ENCODE measurements around the gene MYOM1. TPM values are rescaled to one million over a fixed set of nuclear protein-coding genes. Genes with fewer than 3 reads are reported as not detected.

Gene MYOM1
- total RNA-seq, 1 donor, result 0.86 TPM

DNA sequence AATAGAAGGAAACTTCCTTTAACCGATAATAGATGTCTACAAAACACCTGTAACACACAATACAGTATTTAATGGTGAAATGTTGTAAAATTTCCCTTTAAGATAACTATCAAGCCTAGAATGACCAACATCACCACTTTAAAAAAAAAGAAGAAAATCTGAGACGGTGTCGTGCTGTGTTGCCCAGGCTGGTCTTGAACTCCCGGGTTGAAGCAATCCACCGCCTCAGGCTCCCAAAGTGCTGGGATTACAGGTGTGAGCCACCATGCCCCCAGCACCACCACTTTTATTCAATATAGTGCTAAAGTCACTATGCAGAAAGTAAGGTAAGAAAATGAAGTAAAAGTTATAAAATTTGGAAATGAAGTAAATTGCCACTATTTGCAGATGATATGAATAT is 96.9 kb downstream of the MYOM1 start:
- H3K4me3 ChIP-seq (ENCODE audit: low read depth, low read length), result no peak overlapping the region
- TF ChIP-seq, protein P1, sequence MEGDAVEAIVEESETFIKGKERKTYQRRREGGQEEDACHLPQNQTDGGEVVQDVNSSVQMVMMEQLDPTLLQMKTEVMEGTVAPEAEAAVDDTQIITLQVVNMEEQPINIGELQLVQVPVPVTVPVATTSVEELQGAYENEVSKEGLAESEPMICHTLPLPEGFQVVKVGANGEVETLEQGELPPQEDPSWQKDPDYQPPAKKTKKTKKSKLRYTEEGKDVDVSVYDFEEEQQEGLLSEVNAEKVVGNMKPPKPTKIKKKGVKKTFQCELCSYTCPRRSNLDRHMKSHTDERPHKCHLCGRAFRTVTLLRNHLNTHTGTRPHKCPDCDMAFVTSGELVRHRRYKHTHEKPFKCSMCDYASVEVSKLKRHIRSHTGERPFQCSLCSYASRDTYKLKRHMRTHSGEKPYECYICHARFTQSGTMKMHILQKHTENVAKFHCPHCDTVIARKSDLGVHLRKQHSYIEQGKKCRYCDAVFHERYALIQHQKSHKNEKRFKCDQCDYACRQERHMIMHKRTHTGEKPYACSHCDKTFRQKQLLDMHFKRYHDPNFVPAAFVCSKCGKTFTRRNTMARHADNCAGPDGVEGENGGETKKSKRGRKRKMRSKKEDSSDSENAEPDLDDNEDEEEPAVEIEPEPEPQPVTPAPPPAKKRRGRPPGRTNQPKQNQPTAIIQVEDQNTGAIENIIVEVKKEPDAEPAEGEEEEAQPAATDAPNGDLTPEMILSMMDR (IDR thresholded peaks at IDR 0.05; ENCODE audit: insufficient read depth, low read depth, low read length), result no peak

DNA sequence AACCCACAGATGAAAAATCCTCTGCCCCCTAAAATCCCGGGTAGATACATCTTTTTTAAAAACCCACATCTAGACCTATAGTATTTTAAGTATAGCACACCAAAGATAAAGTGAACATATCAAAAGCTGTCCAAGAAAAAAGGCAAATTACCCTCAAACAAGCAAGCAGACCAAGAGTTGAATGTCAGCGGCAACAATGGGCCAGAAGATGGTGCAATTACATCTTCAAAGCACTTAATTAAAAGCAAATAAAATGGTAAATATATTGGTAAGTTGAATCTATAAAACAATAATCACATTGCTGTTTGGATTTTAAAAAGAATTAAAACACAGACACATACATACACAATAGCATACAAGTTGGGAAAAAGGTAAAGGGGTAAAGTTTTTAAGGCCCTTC is 98.5 kb downstream of the MYOM1 start:
- no peak overlapping the region for H3K4me3 ChIP-seq (ENCODE audit: low read depth, low read length)
- DNase-seq (ENCODE audit: low read depth), result peak; percentile 10
- TF ChIP-seq, protein P1 (IDR thresholded peaks at IDR 0.05; ENCODE audit: insufficient read depth, low read depth, low read length), result no peak

More for the DNA sequence above, 96.9 kb downstream of the MYOM1 start:
- DNase-seq (ENCODE audit: low read depth), result no peak

DNA sequence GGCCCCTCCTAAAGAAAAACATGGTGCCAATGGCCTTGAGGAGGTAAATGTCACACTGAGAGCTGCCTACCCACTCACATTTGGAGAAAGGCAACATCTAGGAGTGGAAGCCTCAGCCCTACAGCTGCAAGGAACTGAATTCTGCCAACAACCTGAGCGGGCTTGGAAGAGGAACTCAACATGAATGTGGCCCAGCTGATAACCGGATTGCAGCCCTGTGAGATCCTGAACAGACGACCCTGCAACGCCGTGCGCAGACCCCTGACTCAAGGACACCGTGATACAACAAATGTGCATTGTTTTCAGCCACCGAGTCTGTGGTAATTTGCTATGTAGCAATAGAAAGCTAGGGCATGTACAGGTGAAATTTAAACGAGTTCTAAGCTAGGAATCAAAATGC is 99.4 kb downstream of the MYOM1 start:
- no peak overlapping the region for H3K4me3 ChIP-seq (ENCODE audit: low read depth, low read length)
- TF ChIP-seq, protein P1 (IDR thresholded peaks at IDR 0.05; ENCODE audit: insufficient read depth, low read depth, low read length), result no peak
- DNase-seq (ENCODE audit: low read depth), result no peak

DNA sequence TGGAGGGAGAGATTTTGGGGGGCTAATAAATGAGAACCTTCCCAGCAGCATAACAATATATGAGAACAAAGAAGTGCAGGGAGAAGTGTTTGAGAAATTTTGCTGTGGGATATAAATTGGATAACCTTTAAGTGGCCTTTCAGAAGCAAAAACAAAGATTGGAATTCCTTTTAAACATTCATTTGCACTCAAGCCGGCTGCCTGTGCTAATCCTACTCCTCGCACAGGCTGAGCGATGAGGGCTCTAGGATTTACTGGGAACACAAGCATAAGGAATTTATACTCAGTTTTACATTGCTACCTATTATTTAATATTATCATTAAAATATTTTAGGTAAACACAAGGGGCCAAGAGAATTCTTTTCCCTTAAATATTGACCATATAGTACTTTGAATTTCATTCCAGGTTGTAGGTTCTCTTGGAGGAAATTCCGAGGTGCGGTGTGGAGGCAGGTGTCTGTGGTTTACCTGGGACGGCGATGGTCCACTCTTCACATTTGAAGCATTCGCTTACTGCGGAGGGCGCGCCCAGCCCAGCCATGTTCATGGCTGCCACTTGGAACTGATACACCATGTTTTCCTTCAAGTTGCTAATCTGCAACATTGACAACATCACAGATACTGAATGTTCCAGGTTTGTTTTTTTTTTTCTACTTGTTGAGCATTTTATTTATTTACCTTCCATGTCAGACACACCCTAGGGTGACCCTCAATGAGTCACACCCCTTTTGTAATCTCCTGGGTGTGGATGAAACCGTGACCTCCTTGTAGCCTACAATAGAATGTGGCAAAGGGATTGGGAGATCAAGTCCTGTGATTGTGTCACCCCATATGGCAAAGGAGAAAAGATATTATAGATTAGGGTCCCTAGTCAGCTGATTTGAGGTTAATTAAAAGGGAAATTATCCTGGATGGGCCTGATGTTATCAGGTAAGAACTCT is 100.1 kb downstream of the MYOM1 start:
- TF ChIP-seq, protein P1 (IDR thresholded peaks at IDR 0.05; ENCODE audit: insufficient read depth, low read depth, low read length), result no peak
- no peak overlapping the region for H3K4me3 ChIP-seq (ENCODE audit: low read depth, low read length)
- DNase-seq (ENCODE audit: low read depth), result peak; percentile 4

DNA sequence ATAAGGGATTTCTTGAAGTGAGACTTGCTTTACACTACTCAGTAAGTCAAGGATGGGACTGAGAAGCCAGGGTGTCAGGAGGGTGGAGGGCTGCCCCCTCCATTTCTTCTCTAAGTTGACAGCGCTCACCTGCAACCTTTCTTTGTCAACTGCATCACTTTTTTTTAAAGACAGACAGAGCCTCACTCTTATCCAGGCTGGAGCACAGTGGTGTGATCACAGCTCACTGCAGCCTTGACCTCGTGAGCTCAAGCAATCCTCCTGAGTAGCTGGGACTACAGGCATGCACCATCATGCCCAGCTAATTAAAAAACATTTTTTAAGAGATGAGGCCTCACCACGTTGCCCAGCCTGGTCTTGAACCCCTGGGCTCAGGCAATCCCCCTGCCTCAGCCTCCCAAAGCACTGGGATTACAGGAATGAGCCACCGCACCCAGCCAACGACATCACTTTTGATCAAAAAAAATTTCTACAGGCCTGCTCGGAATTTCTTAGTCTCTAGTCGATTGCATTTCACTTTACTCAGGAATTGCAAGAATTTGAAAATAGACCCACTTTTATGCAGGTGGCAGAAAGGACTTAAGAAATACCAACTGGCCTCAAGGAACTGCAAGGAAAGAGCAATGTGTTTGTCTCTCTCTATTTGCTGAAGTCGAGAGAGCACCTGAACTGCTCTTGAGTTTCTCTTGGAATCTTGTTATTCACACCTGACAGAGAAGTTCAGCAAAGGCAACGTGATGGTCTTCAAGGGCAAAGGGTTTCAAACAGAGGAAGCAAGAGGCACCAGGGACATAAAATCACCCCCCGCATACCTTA is 101.4 kb downstream of the MYOM1 start:
- no peak for DNase-seq (ENCODE audit: low read depth)
- no peak overlapping the region for H3K4me3 ChIP-seq (ENCODE audit: low read depth, low read length)
- TF ChIP-seq, protein P1 (IDR thresholded peaks at IDR 0.05; ENCODE audit: insufficient read depth, low read depth, low read length), result no peak

DNA sequence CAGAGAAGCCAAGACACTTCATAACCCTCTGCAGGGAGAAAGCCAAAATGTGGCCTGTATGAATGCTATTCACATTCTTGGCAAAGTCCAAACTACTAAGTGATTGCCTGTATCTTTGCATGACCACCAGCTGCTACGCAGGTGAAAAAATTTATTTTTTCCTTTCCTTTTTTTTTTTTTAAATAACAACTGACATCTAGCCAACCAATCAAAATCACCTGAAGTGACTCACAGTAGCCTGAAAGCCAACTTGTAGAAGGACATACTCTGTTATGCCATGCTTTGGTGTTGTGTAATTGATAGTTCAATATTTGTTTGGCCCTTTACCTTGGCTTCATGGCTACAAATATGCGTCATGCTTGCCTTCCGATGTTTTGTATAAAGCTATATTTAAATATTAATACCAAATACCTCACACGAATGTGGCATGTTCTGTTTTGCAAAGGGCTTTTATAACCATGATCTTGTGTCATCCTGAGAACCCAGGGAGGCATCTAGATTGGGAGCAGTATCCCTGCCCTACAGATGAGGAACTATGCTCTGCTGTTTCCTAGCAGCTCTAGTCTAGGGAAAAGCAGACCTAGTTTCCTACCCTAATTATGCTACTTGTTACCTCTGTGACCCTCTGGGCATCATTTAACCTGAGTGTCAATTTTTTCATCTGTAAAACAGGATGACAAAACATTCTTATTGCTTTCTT is 102.1 kb downstream of the MYOM1 start:
- no peak for DNase-seq (ENCODE audit: low read depth)
- TF ChIP-seq, protein P1 (IDR thresholded peaks at IDR 0.05; ENCODE audit: insufficient read depth, low read depth, low read length), result no peak
- no peak overlapping the region for H3K4me3 ChIP-seq (ENCODE audit: low read depth, low read length)

Measured in fibroblast of villous mesenchyme (primary cell).